Left forelimb (tissue), 1 donor: ENCODE results near the gene LENG9.
"Not testable (repeated sequence)": the region's sequence is repeated elsewhere in the genome, so short reads cannot be mapped to it uniquely, and the experiment has no call there.

ENCODE experiments used
- DNase-seq: peaks from one replicate; pipeline ENCODE4 v3.0.0-alpha.2; 2018; ENCODE audit warnings: low spot score

Gene LENG9

GRCh38 chr19:54463531-54464043, at the start of gene LENG9:
LENG9 (minus strand) TSS chr19:54463778; CDS start chr19:54463526, 252 bp downstream.
- DNase-seq, result peak; percentile 95

GRCh38 chr19:54509200-54509940, 45.8 kb upstream of the LENG9 start:
- DNase-seq, result not testable (repeated sequence)

- not testable (repeated sequence) for DNase-seq
Observed at GRCh38 chr19:54508487-54508886, 44.9 kb upstream of the LENG9 start.

GRCh38 chr19:54507824-54508223, 44.2 kb upstream of the LENG9 start:
- no peak for DNase-seq

- not testable (repeated sequence) for DNase-seq
Observed at GRCh38 chr19:54507038-54507717, 43.6 kb upstream of the LENG9 start.

- DNase-seq, result no peak
Observed at GRCh38 chr19:54506079-54506478, 42.5 kb upstream of the LENG9 start.

GRCh38 chr19:54505542-54505941, 42.0 kb upstream of the LENG9 start:
- not testable (repeated sequence) for DNase-seq

GRCh38 chr19:54502518-54503048, 39.0 kb upstream of the LENG9 start, which contains the start of gene LAIR2:
LAIR2 (plus strand) TSS chr19:54502831; CDS start chr19:54502919, 88 bp downstream.
- DNase-seq, result no peak

GRCh38 chr19:54498451-54498772, 34.8 kb upstream of the LENG9 start:
- not testable (repeated sequence) for DNase-seq

- DNase-seq, result not testable (repeated sequence)
Observed at GRCh38 chr19:54497747-54498450, 34.3 kb upstream of the LENG9 start.

- not testable (repeated sequence) for DNase-seq
Observed at GRCh38 chr19:54495284-54495683, 31.7 kb upstream of the LENG9 start.

GRCh38 chr19:54493967-54494585, 30.5 kb upstream of the LENG9 start:
- no peak for DNase-seq

- not testable (repeated sequence) for DNase-seq
Observed at GRCh38 chr19:54493056-54493455, 29.5 kb upstream of the LENG9 start.

- no peak for DNase-seq
Observed at GRCh38 chr19:54492568-54492967, 29.0 kb upstream of the LENG9 start.

- DNase-seq, result no peak
Observed at GRCh38 chr19:54489766-54490165, 26.2 kb upstream of the LENG9 start.

- DNase-seq, result no peak
Observed at GRCh38 chr19:54489341-54489740, 25.8 kb upstream of the LENG9 start.

- no peak for DNase-seq
Observed at GRCh38 chr19:54485851-54486250, 22.3 kb upstream of the LENG9 start.

GRCh38 chr19:54484451-54484850, 20.9 kb upstream of the LENG9 start:
- no peak for DNase-seq

GRCh38 chr19:54482889-54483288, 19.3 kb upstream of the LENG9 start:
- DNase-seq, result no peak

GRCh38 chr19:54481326-54481930, 17.9 kb upstream of the LENG9 start:
- DNase-seq, result no peak

- DNase-seq, result no peak
Observed at GRCh38 chr19:54480051-54480450, 16.5 kb upstream of the LENG9 start.
